ENCODE results near the gene CEP41. TPM values are rescaled to one million over a fixed set of nuclear protein-coding genes. Genes with fewer than 3 reads are reported as not detected.
A peak's percentile ranks its signal among the peaks of the same experiment; 100 is the strongest.
"Not testable (repeated sequence)": the region's sequence is repeated elsewhere in the genome, so short reads cannot be mapped to it uniquely, and the experiment has no call there.

The CEP41 gene
- total RNA-seq, 1 donor, result 7.0 TPM

GRCh38 chr7:130393841-130394411, 46.9 kb downstream of the CEP41 start:
- DNase-seq (ENCODE audit: low read depth in 2 of 3, low spot score in 2 of 3), result peak in 2 of 3 donors; percentile 60

DNA sequence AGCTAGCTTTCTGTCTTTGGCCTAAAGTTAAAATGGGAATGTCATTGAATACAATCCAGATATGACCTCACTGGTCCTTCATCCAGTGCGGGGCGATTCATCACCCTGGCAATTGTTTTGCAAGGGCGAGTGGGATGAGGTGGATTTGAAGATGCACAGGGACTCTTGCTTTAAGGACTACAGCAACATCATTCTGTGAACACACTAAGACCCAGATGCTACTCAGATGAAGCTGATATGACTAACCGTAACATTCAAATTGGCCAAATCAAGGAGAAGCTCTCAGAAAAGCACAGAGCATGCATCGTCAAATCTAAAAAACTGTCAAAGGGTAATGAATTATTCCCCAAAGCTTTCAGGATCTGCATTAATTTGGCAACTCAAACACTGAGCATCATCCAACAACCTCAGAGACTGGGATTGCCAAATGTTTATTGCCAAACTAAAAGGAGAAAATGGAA, 47.7 kb downstream of the CEP41 start:
- no peak for DNase-seq (ENCODE audit: low read depth in 2 of 3, low spot score in 2 of 3)

- no peak for DNase-seq (ENCODE audit: low read depth in 2 of 3, low spot score in 2 of 3)
These were observed 50.3 kb downstream of the CEP41 start for GRCh38 chr7:130390486-130390885.

- DNase-seq (ENCODE audit: low read depth in 2 of 3, low spot score in 2 of 3), result no peak
These were observed 52.1 kb downstream of the CEP41 start for GRCh38 chr7:130388671-130389070.

- DNase-seq (ENCODE audit: low read depth in 2 of 3, low spot score in 2 of 3), result no peak
These were observed 53.0 kb downstream of the CEP41 start for GRCh38 chr7:130387628-130388403.

DNA sequence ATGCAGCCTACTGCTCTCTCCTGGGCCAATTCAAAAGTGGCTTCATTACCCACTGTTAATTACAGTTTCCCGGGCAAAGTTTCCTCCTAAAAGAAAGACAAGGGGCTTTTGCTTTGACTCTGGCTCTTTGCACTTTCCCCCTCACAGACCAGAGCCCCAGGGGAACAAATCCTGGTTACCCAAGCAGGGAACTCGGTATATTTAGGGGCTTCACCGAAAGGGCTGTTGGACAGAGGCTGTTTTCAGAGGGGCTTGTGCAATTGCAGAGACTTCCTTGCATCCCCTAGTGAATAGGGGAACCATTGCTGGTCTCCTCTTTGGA, 53.5 kb downstream of the CEP41 start:
- no peak for DNase-seq (ENCODE audit: low read depth in 2 of 3, low spot score in 2 of 3)

DNA sequence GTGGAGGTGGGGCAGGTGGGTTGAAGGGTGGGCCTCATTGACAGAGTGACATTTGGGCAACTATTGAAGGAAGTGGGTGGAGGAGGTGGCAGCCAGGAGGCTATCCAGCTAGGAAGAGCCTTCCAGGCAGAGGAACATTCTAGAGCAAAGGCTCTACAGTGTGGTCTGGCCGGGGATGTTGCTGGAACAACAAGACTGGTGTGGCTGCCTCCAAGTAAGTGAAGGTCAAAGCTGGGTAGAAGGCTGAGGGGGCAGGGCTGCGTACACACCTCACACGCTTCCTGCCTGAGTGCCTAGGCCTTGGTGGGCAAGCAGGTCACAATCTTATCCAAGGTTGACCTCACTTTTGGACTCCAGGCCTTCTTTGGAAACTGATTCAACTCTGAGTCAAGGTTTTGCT, 53.9 kb downstream of the CEP41 start:
- DNase-seq (ENCODE audit: low read depth in 2 of 3, low spot score in 2 of 3), result no peak

DNA sequence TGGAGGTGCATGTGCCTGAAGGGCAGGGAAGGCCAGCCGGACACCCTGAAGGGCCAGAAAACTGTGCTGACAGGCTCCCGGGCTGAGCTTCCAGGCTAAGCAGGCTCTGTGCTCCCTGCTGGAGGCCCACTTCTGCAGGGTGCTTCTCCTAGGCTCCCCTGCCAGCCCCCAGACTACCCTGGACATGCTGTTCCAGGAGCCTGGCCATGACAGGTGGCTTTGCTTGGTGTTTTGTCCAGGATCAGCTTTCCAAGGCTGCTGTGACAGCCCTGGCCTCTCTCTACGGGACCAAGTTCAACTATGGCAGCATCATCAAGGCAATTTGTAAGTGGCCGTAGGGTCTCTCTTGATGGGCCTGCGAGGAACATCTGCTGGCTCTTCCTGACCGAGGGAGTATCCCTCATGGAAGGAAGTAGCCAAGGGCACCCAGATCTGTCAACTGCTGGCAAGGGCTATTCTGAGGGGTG, 55.2 kb downstream of the CEP41 start:
- DNase-seq (ENCODE audit: low read depth in 2 of 3, low spot score in 2 of 3), result no peak

DNA sequence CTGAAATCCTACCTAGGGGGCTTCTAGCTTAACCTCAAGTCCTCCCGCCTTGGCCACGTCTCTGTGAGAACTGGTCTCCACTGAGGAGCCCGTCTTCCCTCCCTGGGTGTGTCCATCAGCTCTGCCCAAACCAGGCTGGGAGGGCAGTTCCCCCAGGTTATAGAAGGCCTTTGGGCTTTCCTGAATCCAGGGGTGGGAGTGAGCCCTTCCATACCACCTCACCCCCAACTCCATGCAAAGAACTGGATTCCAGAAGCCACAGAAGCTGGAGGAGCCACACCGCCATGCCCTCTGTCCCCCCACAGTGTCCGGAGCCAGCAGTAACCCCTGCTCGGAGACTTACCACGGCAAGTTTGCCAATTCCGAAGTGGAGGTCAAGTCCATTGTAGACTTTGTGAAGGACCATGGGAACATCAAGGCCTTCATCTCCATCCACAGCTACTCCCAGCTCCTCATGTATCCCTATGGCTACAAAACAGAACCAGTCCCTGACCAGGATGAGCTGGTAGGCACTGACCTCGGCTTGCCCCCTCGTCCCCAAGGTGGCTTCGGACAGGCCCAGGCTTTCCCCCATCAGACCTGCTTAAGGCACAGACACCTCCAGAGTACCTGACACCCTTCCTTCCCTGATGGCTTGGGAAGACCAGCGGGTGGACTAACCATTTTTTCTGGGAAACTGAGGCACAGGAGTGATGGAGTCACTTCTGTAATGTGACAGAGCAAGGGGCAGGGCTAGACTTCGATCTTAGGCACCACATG, 55.8 kb downstream of the CEP41 start:
- DNase-seq (ENCODE audit: low read depth in 2 of 3, low spot score in 2 of 3), result no peak

DNA sequence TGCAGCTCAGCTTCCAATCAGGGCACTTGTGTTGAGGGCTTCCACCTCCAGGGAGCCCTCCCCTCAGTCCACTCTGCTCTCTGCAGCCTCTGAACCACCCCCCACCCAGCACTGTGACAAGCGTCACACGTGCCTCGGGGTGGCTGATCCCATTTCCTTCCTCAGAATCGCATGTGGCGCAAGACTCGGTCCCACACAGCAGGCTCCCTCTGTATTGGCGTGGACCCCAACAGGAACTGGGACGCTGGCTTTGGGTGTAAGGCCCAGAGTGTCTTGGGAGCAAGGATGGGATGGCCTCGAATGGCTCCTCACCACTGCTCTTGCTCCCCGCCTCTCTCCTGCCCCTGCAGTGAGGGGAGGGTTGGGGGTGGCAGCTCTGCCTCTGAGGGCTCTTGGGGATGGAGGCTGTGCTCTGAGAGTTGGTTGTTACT, 56.4 kb downstream of the CEP41 start:
- DNase-seq (ENCODE audit: low read depth in 2 of 3, low spot score in 2 of 3), result no peak

GRCh38 chr7:130383187-130383980, 57.4 kb downstream of the CEP41 start:
- DNase-seq (ENCODE audit: low read depth in 2 of 3, low spot score in 2 of 3), result no peak

DNA sequence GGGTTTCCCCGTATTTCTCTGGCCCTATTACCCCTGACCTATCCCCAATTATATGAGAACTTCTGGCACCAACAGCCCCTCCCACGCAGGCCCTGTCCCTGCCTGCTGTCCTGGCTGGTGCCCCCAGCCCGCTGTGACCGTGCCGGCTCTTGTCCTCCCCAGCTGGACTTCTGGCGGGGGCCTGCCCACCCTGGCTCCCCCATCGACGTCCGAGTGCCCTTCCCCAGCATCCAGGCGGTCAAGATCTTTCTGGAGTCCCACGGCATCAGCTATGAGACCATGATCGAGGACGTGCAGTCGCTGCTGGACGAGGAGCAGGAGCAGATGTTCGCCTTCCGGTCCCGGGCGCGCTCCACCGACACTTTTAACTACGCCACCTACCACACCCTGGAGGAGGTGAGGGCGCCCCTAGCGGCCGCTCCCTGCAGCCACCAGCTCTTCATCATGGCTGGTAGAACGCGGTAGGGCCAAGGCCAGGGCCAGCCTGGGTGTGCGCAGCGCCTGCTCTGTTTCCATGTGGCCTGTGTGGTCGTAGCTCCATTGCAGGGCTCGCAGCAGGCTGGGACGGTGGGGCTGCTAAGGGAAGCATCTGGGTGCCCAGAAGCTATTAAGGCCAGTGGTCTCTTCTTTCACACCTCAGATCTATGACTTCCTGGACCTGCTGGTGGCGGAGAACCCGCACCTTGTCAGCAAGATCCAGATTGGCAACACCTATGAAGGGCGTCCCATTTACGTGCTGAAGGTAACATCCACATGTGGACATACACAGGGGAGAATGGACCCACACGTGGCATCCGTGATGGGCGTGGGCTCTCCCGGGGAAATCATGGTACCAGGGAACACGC, 59.1 kb downstream of the CEP41 start:
- no peak for DNase-seq (ENCODE audit: low read depth in 2 of 3, low spot score in 2 of 3)

- no peak for DNase-seq (ENCODE audit: low read depth in 2 of 3, low spot score in 2 of 3)
These were observed 59.9 kb downstream of the CEP41 start for GRCh38 chr7:130380861-130381455.

GRCh38 chr7:130379921-130380860, 60.6 kb downstream of the CEP41 start, which contains the start of gene CPA1:
Gene CPA1 (plus strand): TSS chr7:130380494. CDS start chr7:130380521, 27 bp downstream.
- no peak for DNase-seq (ENCODE audit: low read depth in 2 of 3, low spot score in 2 of 3)

GRCh38 chr7:130379532-130379920, 61.3 kb downstream of the CEP41 start:
- DNase-seq (ENCODE audit: low read depth in 2 of 3, low spot score in 2 of 3), result no peak

DNA sequence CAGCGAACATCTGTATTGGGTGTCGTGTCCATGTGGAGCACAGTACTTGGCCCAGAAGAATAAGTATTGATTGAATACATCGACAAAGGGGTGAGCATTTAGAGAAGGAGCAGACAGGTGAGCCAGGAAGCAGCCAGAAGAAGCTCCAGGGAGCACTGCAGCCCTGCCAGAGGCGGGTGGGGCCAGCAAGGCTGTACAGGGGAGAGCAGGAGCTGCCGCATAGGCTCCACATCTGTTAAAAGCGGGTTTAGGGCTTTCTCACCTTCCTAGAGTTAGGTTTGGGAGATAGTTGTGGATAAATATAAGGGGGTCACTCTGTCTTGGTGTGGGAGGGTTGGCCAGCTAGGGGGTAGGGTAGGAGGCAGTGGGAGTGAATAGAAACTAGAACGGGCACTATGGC, 61.8 kb downstream of the CEP41 start:
- no peak for DNase-seq (ENCODE audit: low read depth in 2 of 3, low spot score in 2 of 3)

- DNase-seq (ENCODE audit: low read depth in 2 of 3, low spot score in 2 of 3), result no peak
These were observed 63.6 kb downstream of the CEP41 start for GRCh38 chr7:130377178-130377577.

DNA sequence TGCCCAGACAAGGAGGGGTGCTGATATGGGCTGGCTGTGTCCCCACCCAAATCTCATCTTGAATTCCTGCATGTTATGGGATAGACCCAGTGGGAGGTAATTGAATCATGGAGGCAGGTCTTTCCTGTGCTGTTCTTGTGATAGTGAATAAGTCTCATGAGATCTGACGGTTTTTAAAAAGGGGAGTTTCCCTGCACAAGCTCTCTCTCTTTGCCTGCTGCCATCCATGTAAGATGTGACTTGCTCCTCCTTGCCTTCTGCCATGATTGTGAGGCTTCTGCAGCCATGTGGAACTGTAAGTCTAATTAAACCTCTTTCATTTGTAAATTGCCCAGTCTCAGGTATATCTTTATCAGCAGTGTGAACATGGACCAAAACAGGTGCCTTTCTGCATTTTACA, 64.4 kb downstream of the CEP41 start:
- DNase-seq (ENCODE audit: low read depth in 2 of 3, low spot score in 2 of 3), result not testable (repeated sequence)

Data from hematopoietic multipotent progenitor cell (in vitro differentiated cells).